Lung (tissue), 12 donors: ENCODE measurements around the gene PXN. TPM values are rescaled to one million over a fixed set of nuclear protein-coding genes. Genes with fewer than 3 reads are reported as not detected.

ENCODE experiments used
- ATAC-seq: fragments of 200-7000 bp; cut with Tn5 transposase; one replicate; pipeline ENCODE4 v1.9.1; 2020; ENCODE audit warnings: moderate number of reproducible peaks; ENCODE audit not compliant: insufficient read depth, low FRiP score
- DNase-seq, 3 donors: peaks; one replicate each; pipeline ENCODE4 v3.0.0-alpha.2; 2013 to 2017
- H3K27ac ChIP-seq, 2 donors: one replicate each; pipeline ENCODE4 v1.5.1; 2013; ENCODE audit warnings: mild to moderate bottlenecking in 2 of 2, moderate library complexity in 2 of 2, control low read depth in 1 of 2, inconsistent platforms in 1 of 2, low read depth in 1 of 2, low read length in 1 of 2
- H3K27me3 ChIP-seq, 3 donors: one replicate each; pipeline ENCODE4 v1.5.1; 2013; ENCODE audit warnings: low read length in 2 of 3; ENCODE audit not compliant: control insufficient read depth in 3 of 3, insufficient read depth in 3 of 3
- H3K36me3 ChIP-seq, 4 donors: one replicate each; pipeline ENCODE4 v1.5.1; 2013; ENCODE audit warnings: low read length in 4 of 4, mild to moderate bottlenecking in 1 of 4, moderate library complexity in 1 of 4; ENCODE audit not compliant: control insufficient read depth in 4 of 4, insufficient read depth in 4 of 4
- H3K4me1 ChIP-seq, 5 donors: one replicate each; pipeline ENCODE4 v1.5.1; 2013; ENCODE audit warnings: low read length in 5 of 5, mild to moderate bottlenecking in 2 of 5, moderate library complexity in 1 of 5; ENCODE audit not compliant: control insufficient read depth in 5 of 5, insufficient read depth in 5 of 5
- H3K4me3 ChIP-seq: one replicate; pipeline ENCODE4 v1.5.1; 2013; ENCODE audit warnings: mild to moderate bottlenecking, control low read depth, moderate library complexity
- H3K9ac ChIP-seq, 2 donors: one replicate each; pipeline ENCODE4 v1.5.1; 2013; ENCODE audit warnings: low read length in 2 of 2, control low read depth in 1 of 2; ENCODE audit not compliant: insufficient read depth in 1 of 2
- H3K9me3 ChIP-seq, 4 donors: one replicate each; pipeline ENCODE4 v1.5.1; 2013; ENCODE audit warnings: low read length in 3 of 4, mild to moderate bottlenecking in 1 of 4, moderate library complexity in 1 of 4; ENCODE audit not compliant: control insufficient read depth in 4 of 4, insufficient read depth in 3 of 4
- WGBS, 2 donors: extraction: QIAGEN DNeasy Blood & Tissue Kit; methylation state at CpG; one replicate each; pipeline ENCODE4 v1.1.7; 2013; 5-methylcytosine and 5-hydroxymethylcytosine counted together
- polyA plus RNA-seq, 2 donors: library from polyadenylated mRNA; stranded (reverse); fragments of 200-250 nt; gene quantifications; one replicate each; pipeline ENCODE4 v1.2.1, GENCODE V29; 2013
- total RNA-seq, 2 donors: library from RNA; depleted of rRNA in 1 of 2; stranded (reverse); fragments of >200 nt in 1 of 2; gene quantifications; one replicate each; pipeline ENCODE4 v1.2.1, GENCODE V29; 2014 to 2021
- TF ChIP-seq, protein P1 (sequence below): IDR thresholded peaks from 2 replicates; pipeline ENCODE4 v1.5.1; 2012; ENCODE audit warnings: mild to moderate bottlenecking; ENCODE audit errors: control extremely low read depth, extremely low read depth
- donor health status: control.
- donor health status: control.
- donor health status: Bipolar disorder and iron deficiency.
- donor health status: healthy.
- donor health status: DM: yes; HTN: yes; CAD: no.

The PXN gene
- total and polyA plus RNA-seq, 4 donors = 81.1 to 117 (median 90.6) TPM

DNA sequence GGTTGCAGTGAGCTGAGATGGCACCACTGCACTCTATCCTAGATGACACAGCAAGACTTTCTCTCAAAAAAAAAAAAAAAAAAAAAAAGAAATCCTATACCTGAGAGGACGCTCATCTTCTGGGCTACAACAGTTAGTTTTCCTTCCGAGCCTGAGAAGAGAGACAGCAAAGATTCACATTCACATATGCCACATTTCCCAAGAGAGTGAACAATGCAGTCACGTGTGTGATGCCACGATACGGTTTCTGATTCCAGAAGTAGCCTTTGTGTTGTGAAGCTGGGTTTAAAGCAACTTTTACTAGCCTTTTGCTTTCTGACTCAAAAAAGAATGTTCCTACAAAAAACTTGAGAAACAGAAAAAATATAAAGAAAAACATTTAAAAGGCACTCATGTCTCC, 90.5 kb downstream of the PXN start:
- no peak overlapping the region for H3K4me3 ChIP-seq
- H3K9me3 ChIP-seq = peaks cover 0 to 2% (median 0%) of the 10 kb centered on the region in 4 donors
- peaks cover 41 to 70% (median 59%) of the 10 kb centered on the region in 4 donors for H3K36me3 ChIP-seq
- DNase-seq = no peak
- H3K27ac ChIP-seq = no peak overlapping the region
- no peak for ATAC-seq
- no peaks in the 10 kb centered on the region for H3K27me3 ChIP-seq
- WGBS, 2 donors = 95% methylated on average over 5 of the region's 5 CpGs
- H3K4me1 ChIP-seq = no peaks in the 10 kb centered on the region
- no peak overlapping the region for H3K9ac ChIP-seq
- TF ChIP-seq, protein P1, sequence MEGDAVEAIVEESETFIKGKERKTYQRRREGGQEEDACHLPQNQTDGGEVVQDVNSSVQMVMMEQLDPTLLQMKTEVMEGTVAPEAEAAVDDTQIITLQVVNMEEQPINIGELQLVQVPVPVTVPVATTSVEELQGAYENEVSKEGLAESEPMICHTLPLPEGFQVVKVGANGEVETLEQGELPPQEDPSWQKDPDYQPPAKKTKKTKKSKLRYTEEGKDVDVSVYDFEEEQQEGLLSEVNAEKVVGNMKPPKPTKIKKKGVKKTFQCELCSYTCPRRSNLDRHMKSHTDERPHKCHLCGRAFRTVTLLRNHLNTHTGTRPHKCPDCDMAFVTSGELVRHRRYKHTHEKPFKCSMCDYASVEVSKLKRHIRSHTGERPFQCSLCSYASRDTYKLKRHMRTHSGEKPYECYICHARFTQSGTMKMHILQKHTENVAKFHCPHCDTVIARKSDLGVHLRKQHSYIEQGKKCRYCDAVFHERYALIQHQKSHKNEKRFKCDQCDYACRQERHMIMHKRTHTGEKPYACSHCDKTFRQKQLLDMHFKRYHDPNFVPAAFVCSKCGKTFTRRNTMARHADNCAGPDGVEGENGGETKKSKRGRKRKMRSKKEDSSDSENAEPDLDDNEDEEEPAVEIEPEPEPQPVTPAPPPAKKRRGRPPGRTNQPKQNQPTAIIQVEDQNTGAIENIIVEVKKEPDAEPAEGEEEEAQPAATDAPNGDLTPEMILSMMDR = no peak

DNA sequence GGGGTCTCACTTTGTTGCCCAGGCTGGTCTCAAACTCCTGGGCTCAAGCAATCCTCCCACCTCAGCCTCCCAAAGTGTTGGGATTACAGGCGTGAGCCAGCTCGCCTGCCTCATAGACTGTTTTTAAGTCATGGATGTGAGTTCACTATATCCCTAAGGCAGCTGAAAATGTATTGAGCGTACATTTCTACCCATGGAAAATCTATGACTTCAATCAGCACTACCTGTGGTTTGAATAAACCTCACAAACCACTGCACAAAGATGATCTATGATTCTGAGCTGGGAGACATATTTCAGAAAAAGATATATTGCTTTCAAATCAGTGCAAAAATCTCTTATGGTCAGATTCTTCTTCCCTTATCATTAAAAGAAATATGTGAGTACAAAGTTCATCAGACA, 93.5 kb downstream of the PXN start:
- TF ChIP-seq, protein P1 = no peak
- WGBS, 2 donors = 96 to 99% methylated on average over 3 of the region's 3 CpGs
- Histone ChIP-seq H3K27ac (no peak overlapping the region), H3K4me3 (no peak overlapping the region), H3K9ac (no peak overlapping the region), H3K27me3 (no peaks in the 10 kb centered on the region), H3K4me1 (no peaks in the 10 kb centered on the region), H3K9me3 (peaks cover 0 to 2% (median 0%) of the 10 kb centered on the region in 4 donors), H3K36me3 (peaks cover 37 to 70% (median 50%) of the 10 kb centered on the region in 4 donors)
- DNase-seq (no peak), ATAC-seq (no peak)

DNA sequence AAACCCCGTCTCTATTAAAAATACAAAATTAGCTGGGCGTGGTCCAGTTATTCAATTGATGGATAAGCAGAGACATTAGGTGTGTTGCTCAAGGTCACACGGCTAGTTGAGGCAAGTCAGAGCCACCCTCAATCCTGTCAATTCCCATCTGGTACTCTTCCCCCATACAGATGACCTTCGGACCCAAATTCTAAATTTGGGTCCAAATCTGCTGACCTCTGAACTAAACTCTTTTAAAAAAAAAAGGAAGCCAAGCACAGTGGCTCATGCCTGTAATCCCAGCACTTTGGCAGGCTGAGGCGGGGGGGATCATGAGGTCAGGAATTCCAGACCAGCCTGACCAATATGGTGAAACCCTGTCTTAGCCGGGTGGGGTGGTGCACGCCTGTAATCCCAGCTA, 94.9 kb downstream of the PXN start:
- 96 to 98% methylated on average over 7 of the region's 7 CpGs for WGBS, 2 donors
- no peak for DNase-seq
- no peak overlapping the region for H3K27ac ChIP-seq
- H3K4me3 ChIP-seq = no peak overlapping the region
- H3K27me3 ChIP-seq = no peaks in the 10 kb centered on the region
- ATAC-seq = no peak
- H3K36me3 ChIP-seq = peaks cover 23 to 58% (median 38%) of the 10 kb centered on the region in 4 donors
- TF ChIP-seq, protein P1 = no peak
- H3K4me1 ChIP-seq = no peaks in the 10 kb centered on the region
- peaks cover 0 to 2% (median 0%) of the 10 kb centered on the region in 4 donors for H3K9me3 ChIP-seq
- H3K9ac ChIP-seq = no peak overlapping the region

DNA sequence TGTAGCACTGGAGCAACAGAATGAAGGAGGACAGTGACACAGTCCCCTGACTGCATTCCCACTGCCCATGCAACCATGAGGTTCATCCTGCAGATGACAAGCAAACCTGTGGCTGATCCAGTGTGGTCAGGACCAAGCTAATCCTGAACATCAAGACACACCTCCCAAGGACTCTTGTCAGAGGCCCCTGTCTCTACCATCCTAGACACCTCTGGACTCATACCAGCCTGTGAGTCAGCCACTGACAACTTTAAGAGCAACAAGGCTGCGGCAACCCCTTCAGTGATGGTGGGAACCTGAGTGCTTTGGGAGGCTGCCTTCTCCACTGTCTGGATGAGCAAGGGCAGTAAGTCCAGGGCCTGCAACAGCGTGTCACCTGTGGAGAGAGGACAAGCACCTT, 95.6 kb downstream of the PXN start:
- TF ChIP-seq, protein P1 = no peak
- Histone ChIP-seq H3K4me3 (no peak overlapping the region), H3K27me3 (no peaks in the 10 kb centered on the region), H3K9ac (no peak overlapping the region), H3K9me3 (peaks cover 0 to 2% (median 0%) of the 10 kb centered on the region in 4 donors), H3K4me1 (no peaks in the 10 kb centered on the region), H3K36me3 (peaks cover 21 to 58% (median 34%) of the 10 kb centered on the region in 4 donors), H3K27ac (no peak overlapping the region)
- WGBS, 2 donors = 98% methylated on average over 2 of the region's 2 CpGs
- DNase-seq (no peak), ATAC-seq (no peak)
